ENCODE results near the gene ATP10B. TPM values are rescaled to one million over a fixed set of nuclear protein-coding genes. Genes with fewer than 3 reads are reported as not detected.

ATP10B gene
- total RNA-seq, 6 experiments from 2014 or later, result not detected

DNA sequence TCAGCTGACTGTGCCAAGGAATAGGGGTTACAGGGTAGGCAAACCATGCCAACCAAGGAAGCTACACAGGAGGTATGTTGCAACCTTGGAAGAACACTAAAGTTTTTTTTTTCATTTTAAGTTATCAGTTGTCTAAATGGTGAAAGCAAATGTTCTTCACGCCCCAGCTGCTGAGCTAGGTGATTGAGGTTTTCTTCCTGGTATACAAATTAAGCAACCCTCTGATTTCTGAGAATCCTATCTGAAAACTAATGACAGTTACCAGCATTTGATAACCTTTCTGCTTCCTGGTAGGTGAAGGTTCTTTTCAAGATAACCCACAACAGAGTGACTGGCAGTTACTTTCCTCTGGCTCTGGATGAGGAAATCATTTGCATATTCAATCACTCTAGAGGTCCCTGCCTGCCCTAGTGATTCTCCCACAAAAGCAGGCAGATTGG is 194.9 kb downstream of the ATP10B start:
- Mint-ChIP-seq H3K36me3 (ENCODE audit: low read depth) (no peaks in the 10 kb centered on the region), H3K9me3 (peaks cover 14% of the 10 kb centered on the region), H3K27ac (no peak overlapping the region), H3K4me3 (no peak overlapping the region), H3K27me3 (ENCODE audit: insufficient read depth) (no peaks in the 10 kb centered on the region; the same call in 1 of the 2 replicates), H3K4me1 (ENCODE audit: low read depth) (no peaks in the 10 kb centered on the region)
- no peak for DNase-seq
- TF ChIP-seq, protein P1, sequence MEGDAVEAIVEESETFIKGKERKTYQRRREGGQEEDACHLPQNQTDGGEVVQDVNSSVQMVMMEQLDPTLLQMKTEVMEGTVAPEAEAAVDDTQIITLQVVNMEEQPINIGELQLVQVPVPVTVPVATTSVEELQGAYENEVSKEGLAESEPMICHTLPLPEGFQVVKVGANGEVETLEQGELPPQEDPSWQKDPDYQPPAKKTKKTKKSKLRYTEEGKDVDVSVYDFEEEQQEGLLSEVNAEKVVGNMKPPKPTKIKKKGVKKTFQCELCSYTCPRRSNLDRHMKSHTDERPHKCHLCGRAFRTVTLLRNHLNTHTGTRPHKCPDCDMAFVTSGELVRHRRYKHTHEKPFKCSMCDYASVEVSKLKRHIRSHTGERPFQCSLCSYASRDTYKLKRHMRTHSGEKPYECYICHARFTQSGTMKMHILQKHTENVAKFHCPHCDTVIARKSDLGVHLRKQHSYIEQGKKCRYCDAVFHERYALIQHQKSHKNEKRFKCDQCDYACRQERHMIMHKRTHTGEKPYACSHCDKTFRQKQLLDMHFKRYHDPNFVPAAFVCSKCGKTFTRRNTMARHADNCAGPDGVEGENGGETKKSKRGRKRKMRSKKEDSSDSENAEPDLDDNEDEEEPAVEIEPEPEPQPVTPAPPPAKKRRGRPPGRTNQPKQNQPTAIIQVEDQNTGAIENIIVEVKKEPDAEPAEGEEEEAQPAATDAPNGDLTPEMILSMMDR (IDR thresholded peaks at IDR 0.05), result no peak

DNA sequence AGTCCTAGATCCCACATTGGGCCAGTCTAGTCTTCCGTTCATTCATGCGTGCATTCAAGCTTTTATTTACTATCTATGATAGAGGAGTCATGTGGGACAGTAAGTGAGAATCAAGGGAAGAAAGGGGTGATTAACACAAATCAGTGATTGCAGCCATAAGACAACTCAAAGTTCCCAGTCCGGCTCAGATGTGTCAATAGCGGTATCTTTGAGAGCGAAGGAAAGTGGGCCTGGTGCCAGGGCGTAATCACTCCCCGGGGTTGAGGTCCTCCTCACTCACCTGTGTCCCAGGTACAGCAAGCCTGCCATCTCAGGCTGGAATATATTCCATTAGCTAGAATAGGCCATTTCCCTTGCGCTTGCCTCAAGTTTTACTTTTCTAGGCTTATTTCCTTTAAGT is 196.3 kb downstream of the ATP10B start:
- TF ChIP-seq, protein P1 (IDR thresholded peaks at IDR 0.05), result no peak
- Mint-ChIP-seq H3K27ac (no peak overlapping the region), H3K4me3 (no peak overlapping the region), H3K36me3 (ENCODE audit: low read depth) (no peaks in the 10 kb centered on the region), H3K27me3 (ENCODE audit: insufficient read depth) (no peaks in the 10 kb centered on the region), H3K4me1 (ENCODE audit: low read depth) (no peaks in the 10 kb centered on the region), H3K9me3 (peaks cover 14% of the 10 kb centered on the region)
- DNase-seq, result no peak

DNA sequence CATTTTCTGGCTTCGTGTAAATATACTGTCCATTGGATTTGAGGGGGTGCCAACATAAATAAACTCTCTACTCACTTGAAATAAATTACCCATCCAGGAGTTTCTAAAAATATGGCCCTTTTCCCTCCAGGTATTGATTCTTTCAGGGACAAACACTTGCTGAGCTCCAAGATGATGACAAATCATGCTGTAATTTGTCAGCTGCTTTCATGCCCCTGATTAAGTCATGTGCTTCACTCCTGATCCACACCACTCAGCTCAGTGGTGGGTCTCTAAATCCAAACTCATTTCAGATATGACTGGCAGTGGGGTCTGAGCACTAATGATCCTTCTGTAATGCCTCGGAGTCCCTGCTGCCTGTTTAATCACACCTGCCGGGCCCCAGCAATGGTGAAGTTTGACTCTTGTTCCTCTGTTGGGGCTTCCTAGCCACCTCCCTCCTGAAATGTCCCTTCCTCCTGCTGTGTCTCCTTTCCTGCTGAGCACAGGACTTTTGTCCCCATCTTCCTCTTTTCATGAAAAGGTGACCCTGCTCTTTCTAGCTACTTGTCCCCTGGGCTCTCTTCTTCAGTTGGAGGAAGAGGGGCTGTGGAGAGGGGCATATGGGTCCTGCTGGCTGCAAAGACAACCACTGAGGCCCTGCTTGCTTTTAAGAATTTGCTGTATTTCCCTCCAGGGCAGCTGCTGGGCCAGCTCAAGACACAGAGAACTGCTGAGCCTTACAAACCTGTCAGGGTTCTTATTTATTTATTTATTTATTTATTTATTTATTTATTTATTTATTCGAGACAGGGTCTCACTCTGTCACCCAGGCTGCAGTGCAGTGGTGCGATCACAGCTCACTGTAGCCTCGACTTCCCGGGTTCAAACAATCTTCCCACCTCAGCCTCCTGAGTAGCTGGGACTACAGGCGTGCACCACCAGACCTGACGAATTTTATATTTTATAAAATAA is 200.0 kb downstream of the ATP10B start:
- H3K27ac Mint-ChIP-seq, result no peak overlapping the region
- TF ChIP-seq, protein P1 (IDR thresholded peaks at IDR 0.05), result no peak
- H3K9me3 Mint-ChIP-seq, result peaks cover 6% of the 10 kb centered on the region
- no peaks in the 10 kb centered on the region for H3K4me1 Mint-ChIP-seq (ENCODE audit: low read depth)
- H3K36me3 Mint-ChIP-seq (ENCODE audit: low read depth), result no peaks in the 10 kb centered on the region
- H3K4me3 Mint-ChIP-seq, result no peak overlapping the region
- H3K27me3 Mint-ChIP-seq (ENCODE audit: insufficient read depth), result no peaks in the 10 kb centered on the region
- DNase-seq, result no peak

DNA sequence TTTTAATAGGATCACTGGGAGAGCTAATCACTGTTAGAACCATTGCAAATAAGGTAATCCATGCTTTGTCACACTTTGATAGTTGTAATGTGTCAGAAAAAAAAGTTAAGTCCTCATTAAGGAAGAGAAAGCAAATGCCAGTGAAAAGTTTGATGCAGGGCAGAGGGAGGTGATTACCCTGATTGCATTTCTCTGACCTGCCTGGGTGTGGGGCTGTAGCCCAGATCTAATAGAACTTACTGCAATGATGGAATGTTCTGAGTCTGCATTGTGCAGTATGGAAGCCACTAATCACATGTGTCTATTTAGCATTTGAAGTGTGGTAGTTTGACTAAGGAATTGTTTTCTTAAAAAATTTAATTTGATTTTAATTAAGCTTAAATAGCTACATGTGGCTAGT is 202.7 kb downstream of the ATP10B start:
- TF ChIP-seq, protein P1 (IDR thresholded peaks at IDR 0.05), result no peak
- H3K36me3 Mint-ChIP-seq (ENCODE audit: low read depth), result no peaks in the 10 kb centered on the region

DNA sequence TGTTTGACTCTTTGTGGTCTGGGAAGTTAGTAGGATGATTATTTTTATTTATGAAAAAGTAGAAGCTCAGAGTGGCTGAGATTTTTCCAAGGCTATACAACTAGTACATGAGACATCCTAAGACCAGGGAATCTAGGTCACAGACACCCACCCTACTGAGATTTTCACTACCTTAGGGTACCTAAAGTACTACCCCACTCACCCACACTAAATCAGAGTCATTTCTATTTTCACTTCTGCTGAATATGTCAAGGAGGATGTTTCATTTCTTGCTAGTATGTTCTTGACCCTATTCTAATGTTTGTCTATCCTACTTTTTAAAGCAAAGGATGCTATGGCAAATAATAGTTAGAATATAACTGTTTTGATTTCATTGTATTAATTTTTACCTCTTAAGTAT is 206.0 kb downstream of the ATP10B start:
- H3K4me3 Mint-ChIP-seq, result no peak overlapping the region
- TF ChIP-seq, protein P1 (IDR thresholded peaks at IDR 0.05), result no peak
- no peaks in the 10 kb centered on the region for H3K36me3 Mint-ChIP-seq (ENCODE audit: low read depth)
- no peak overlapping the region for H3K27ac Mint-ChIP-seq
- no peak for DNase-seq
- H3K4me1 Mint-ChIP-seq (ENCODE audit: low read depth), result no peaks in the 10 kb centered on the region
- H3K27me3 Mint-ChIP-seq (ENCODE audit: insufficient read depth), result peaks cover 2% of the 10 kb centered on the region; the same call in 1 of the 2 replicates
- peaks cover 4% of the 10 kb centered on the region; the same call in 1 of the 2 replicates for H3K9me3 Mint-ChIP-seq

More for the DNA sequence above, 202.7 kb downstream of the ATP10B start:
- no peak for DNase-seq
- Mint-ChIP-seq H3K4me3 (no peak overlapping the region), H3K27me3 (ENCODE audit: insufficient read depth) (peaks cover 2% of the 10 kb centered on the region; the same call in 1 of the 2 replicates), H3K9me3 (no peaks in the 10 kb centered on the region), H3K4me1 (ENCODE audit: low read depth) (no peaks in the 10 kb centered on the region), H3K27ac (no peak overlapping the region)

Measured in HFFc6 (cell line).